Endodermal cell (in vitro differentiated cells): Measurements from ENCODE around the gene KCNQ1. TPM values are rescaled to one million over a fixed set of nuclear protein-coding genes. Genes with fewer than 3 reads are reported as not detected.

ENCODE experiments used
- DNase-seq: peaks from one replicate; pipeline ENCODE4 v3.0.0-alpha.2; 2017
- H3K27ac ChIP-seq: 2 replicates; pipeline ENCODE4 v1.5.1; 2013; ENCODE audit warnings: mild to moderate bottlenecking, low read depth, low read length, moderate library complexity
- H3K27me3 ChIP-seq: 2 replicates; pipeline ENCODE4 v1.6.1; 2013; ENCODE audit warnings: mild to moderate bottlenecking, low read length, moderate library complexity; ENCODE audit not compliant: insufficient read depth, control insufficient read depth, poor library complexity, severe bottlenecking
- H3K36me3 ChIP-seq: 2 replicates; pipeline ENCODE4 v1.7.0; 2013; ENCODE audit warnings: mild to moderate bottlenecking, low read length, moderate library complexity; ENCODE audit not compliant: control insufficient read depth, insufficient read depth
- H3K4me1 ChIP-seq: one replicate; pipeline ENCODE4 v1.7.0; 2013; ENCODE audit warnings: low read length; ENCODE audit not compliant: control insufficient read depth, insufficient read depth
- H3K4me3 ChIP-seq: 2 replicates; pipeline ENCODE4 v1.5.1; 2013; ENCODE audit warnings: mild to moderate bottlenecking, low read length, moderate library complexity
- H3K9ac ChIP-seq: 2 replicates; pipeline ENCODE4 v1.6.1; 2013; ENCODE audit warnings: mild to moderate bottlenecking, low read length, moderate library complexity; ENCODE audit not compliant: poor library complexity, severe bottlenecking; ENCODE audit errors: extremely low read depth
- H3K9me3 ChIP-seq: 2 replicates; pipeline ENCODE4 v1.6.1; 2013; ENCODE audit warnings: mild to moderate bottlenecking, low read length, moderate library complexity; ENCODE audit not compliant: control insufficient read depth
- H3K27ac Mint-ChIP-seq: 2 replicates; pipeline ENCODE4 v1.8.0; 2020; ENCODE audit warnings: mixed read lengths
- H3K27me3 Mint-ChIP-seq: 2 replicates; pipeline ENCODE4 v1.8.0; 2021; ENCODE audit warnings: mild to moderate bottlenecking, mixed read lengths; ENCODE audit not compliant: insufficient read depth
- H3K36me3 Mint-ChIP-seq: 2 replicates; pipeline ENCODE4 v1.8.0; 2020; ENCODE audit warnings: low read depth, mixed read lengths
- H3K4me1 Mint-ChIP-seq: 2 replicates; pipeline ENCODE4 v1.8.0; 2020; ENCODE audit warnings: mixed read lengths
- H3K4me3 Mint-ChIP-seq: 2 replicates; pipeline ENCODE4 v1.8.0; 2020; ENCODE audit warnings: mild to moderate bottlenecking, moderate library complexity, mixed read lengths
- H3K9me3 Mint-ChIP-seq: 2 replicates; pipeline ENCODE4 v1.8.0; 2020; ENCODE audit warnings: mild to moderate bottlenecking, mixed read lengths
- WGBS, 2 experiments: methylation state at CpG; one replicate each; pipeline versions ENCODE4 v1.1.5 to v1.1.7; 2013; ENCODE audit warnings: missing lambda C conversion rate in 2 of 2, mixed read lengths in 1 of 2; ENCODE audit not compliant: insufficient coverage in 1 of 2, insufficient read length in 1 of 2; 5-methylcytosine and 5-hydroxymethylcytosine counted together
- total RNA-seq, 2 donors: library from RNA; stranded (reverse); fragmentation: NEBNext Ultra II Directional in 1 of 2; extraction: Animal tissue kit (Norgen Biotek cat#: 25700) in 1 of 2; gene quantifications; 2 replicates in 1 of 2; 3 replicates in 1 of 2; pipeline ENCODE4 v1.2.1, GENCODE V29; 2021
- TF ChIP-seq, protein P1 (sequence below): fragments of 200-600 bp; sonication (generic); conservative IDR thresholded peaks from 2 replicates; pipeline ENCODE4 v1.5.0; 2021; ENCODE audit warnings: antibody characterized with exemption, mild to moderate bottlenecking

The KCNQ1 gene
- total RNA-seq, 2 donors from 2014 or later, result 1.8 to 3.5 TPM

DNA sequence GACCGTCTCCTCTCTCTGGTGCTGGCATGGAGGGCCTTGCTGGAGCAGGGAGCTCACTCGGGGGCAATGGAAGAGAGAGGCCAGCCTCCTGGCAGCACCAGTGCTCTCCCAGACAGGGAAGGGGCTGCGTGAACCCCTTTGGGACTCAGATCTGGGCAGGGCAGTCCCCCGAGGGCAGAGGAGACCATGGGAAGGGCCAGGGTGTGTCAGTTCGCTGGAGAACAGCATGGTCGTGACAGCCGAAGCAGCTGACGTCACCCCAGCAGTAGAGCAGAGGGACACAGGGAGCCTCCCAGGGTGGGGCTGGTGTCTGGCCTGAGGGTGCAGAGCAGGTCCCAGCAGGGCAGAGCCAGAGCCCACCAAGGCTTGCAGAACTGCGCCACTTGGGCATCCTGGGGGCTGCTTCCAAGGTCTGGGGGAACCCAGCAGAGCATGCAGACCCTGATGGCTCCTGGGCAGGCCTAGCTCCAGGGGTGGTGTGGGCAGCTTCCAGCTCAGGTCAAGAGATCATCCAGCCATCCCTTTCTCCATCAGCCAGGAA, 326.0 kb downstream of the KCNQ1 start:
- no peaks in the 10 kb centered on the region for H3K4me1 ChIP-seq
- TF ChIP-seq, protein P1, sequence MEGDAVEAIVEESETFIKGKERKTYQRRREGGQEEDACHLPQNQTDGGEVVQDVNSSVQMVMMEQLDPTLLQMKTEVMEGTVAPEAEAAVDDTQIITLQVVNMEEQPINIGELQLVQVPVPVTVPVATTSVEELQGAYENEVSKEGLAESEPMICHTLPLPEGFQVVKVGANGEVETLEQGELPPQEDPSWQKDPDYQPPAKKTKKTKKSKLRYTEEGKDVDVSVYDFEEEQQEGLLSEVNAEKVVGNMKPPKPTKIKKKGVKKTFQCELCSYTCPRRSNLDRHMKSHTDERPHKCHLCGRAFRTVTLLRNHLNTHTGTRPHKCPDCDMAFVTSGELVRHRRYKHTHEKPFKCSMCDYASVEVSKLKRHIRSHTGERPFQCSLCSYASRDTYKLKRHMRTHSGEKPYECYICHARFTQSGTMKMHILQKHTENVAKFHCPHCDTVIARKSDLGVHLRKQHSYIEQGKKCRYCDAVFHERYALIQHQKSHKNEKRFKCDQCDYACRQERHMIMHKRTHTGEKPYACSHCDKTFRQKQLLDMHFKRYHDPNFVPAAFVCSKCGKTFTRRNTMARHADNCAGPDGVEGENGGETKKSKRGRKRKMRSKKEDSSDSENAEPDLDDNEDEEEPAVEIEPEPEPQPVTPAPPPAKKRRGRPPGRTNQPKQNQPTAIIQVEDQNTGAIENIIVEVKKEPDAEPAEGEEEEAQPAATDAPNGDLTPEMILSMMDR, result no peak
- no peaks in the 10 kb centered on the region for H3K36me3 Mint-ChIP-seq
- H3K4me1 Mint-ChIP-seq, result no peaks in the 10 kb centered on the region
- no peaks in the 10 kb centered on the region for H3K9me3 ChIP-seq
- H3K36me3 ChIP-seq, result no peaks in the 10 kb centered on the region
- peaks cover 23% of the 10 kb centered on the region for H3K27me3 ChIP-seq
- no peaks in the 10 kb centered on the region for H3K9me3 Mint-ChIP-seq
- H3K27me3 Mint-ChIP-seq, result peaks cover 77% of the 10 kb centered on the region
- no peak overlapping the region for H3K4me3 ChIP-seq
- peak; percentile 22 for DNase-seq
- H3K9ac ChIP-seq, result no peak overlapping the region
- no peak overlapping the region for H3K27ac ChIP-seq
- H3K4me3 Mint-ChIP-seq, result no peak overlapping the region
- no peak overlapping the region for H3K27ac Mint-ChIP-seq
- WGBS, 2 experiments, result 89 to 91% methylated on average over 3 to 9 of the region's 9 CpGs

DNA sequence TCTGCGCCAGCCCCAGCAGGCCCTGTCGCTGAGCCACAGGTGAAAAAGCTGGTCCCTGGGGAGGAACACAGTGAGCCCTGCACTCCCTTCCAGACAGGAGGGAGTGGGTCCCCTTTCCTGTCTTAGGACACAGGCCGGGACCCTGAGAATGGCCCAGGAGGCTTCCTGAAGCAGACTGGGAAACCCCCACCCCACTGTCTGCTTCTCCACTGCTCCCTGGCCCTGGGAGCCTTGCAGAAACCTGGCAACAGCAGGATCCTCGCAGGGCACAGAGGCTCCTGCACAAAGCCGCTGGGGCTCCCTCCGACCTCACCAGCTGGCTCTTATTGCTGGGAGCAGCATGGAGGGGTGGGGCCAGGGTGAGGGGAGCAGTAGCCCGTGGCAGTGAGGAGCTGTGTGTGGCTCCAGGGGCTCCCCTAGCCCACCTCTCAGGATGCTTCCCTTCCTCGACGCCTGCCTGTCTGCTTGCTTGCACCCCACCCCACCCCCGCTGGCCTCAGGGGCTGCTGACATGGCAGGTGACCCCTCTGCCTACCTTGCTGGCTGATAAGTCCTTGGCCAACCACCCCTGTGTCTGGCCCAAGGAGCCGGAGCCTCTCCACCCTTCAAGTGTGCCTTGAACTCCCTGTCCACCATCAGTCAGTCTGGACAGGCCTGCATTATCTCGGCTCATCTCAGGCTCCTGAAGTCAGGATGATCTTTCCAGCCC, 327.1 kb downstream of the KCNQ1 start:
- WGBS, 2 experiments, result 85 to 87% methylated on average over 5 to 12 of the region's 12 CpGs
- Mint-ChIP-seq H3K4me3 (no peak overlapping the region), H3K9me3 (no peaks in the 10 kb centered on the region), H3K36me3 (no peaks in the 10 kb centered on the region), H3K27ac (no peak overlapping the region), H3K27me3 (peaks cover 68% of the 10 kb centered on the region), H3K4me1 (no peaks in the 10 kb centered on the region)
- Histone ChIP-seq H3K4me3 (no peak overlapping the region), H3K36me3 (no peaks in the 10 kb centered on the region), H3K27ac (no peak overlapping the region), H3K27me3 (peaks cover 14% of the 10 kb centered on the region), H3K9ac (no peak overlapping the region), H3K4me1 (no peaks in the 10 kb centered on the region), H3K9me3 (no peaks in the 10 kb centered on the region)
- peak; percentile 26 for DNase-seq
- TF ChIP-seq, protein P1, result no peak

DNA sequence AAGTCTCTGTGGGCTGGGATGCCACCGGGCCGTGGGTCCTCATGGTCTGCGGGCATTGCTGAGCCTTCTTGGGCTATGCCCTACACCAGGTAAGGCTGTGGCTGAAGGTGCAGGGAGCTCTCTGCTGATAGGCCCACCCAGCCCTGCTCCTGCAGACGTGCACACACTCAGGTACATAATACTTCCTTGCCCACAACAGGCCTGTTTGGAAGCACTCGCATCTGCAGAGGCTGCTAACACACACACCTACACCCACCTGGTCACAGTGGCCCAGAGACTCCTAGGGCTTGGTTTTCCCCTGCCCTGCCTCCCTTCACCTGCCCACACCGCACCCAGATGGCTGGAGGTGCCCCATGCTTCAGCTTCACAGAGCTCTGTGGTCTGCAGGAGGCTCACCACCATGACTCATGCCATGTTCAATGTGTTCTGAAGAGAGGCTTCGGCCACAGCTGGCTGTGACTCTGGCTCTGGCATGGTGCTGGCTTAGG, 327.8 kb downstream of the KCNQ1 start:
- Mint-ChIP-seq H3K9me3 (no peaks in the 10 kb centered on the region), H3K36me3 (no peaks in the 10 kb centered on the region), H3K27me3 (peaks cover 62% of the 10 kb centered on the region), H3K27ac (no peak overlapping the region), H3K4me3 (no peak overlapping the region), H3K4me1 (no peaks in the 10 kb centered on the region)
- peak; percentile 31 for DNase-seq
- no peak overlapping the region for H3K27ac ChIP-seq
- 91 to 95% methylated on average over 5 to 7 of the region's 7 CpGs for WGBS, 2 experiments
- no peaks in the 10 kb centered on the region for H3K4me1 ChIP-seq
- H3K36me3 ChIP-seq, result no peaks in the 10 kb centered on the region
- H3K9me3 ChIP-seq, result no peaks in the 10 kb centered on the region
- H3K27me3 ChIP-seq, result peaks cover 14% of the 10 kb centered on the region
- no peak overlapping the region for H3K9ac ChIP-seq
- H3K4me3 ChIP-seq, result no peak overlapping the region
- TF ChIP-seq, protein P1, result no peak
